Lung (tissue), 12 donors: ENCODE data around the gene CDK11B. TPM values are rescaled to one million over a fixed set of nuclear protein-coding genes. Genes with fewer than 3 reads are reported as not detected.

ENCODE experiments used
- ATAC-seq: fragments of 200-7000 bp; cut with Tn5 transposase; one replicate; pipeline ENCODE4 v1.9.1; 2020; ENCODE audit warnings: moderate number of reproducible peaks; ENCODE audit not compliant: insufficient read depth, low FRiP score
- DNase-seq, 3 donors: peaks; one replicate each; pipeline ENCODE4 v3.0.0-alpha.2; 2013 to 2017
- H3K27ac ChIP-seq, 2 donors: one replicate each; pipeline ENCODE4 v1.5.1; 2013; ENCODE audit warnings: mild to moderate bottlenecking in 2 of 2, moderate library complexity in 2 of 2, control low read depth in 1 of 2, inconsistent platforms in 1 of 2, low read depth in 1 of 2, low read length in 1 of 2
- H3K27me3 ChIP-seq, 3 donors: one replicate each; pipeline ENCODE4 v1.5.1; 2013; ENCODE audit warnings: low read length in 2 of 3; ENCODE audit not compliant: control insufficient read depth in 3 of 3, insufficient read depth in 3 of 3
- H3K36me3 ChIP-seq, 4 donors: one replicate each; pipeline ENCODE4 v1.5.1; 2013; ENCODE audit warnings: low read length in 4 of 4, mild to moderate bottlenecking in 1 of 4, moderate library complexity in 1 of 4; ENCODE audit not compliant: control insufficient read depth in 4 of 4, insufficient read depth in 4 of 4
- H3K4me1 ChIP-seq, 5 donors: one replicate each; pipeline ENCODE4 v1.5.1; 2013; ENCODE audit warnings: low read length in 5 of 5, mild to moderate bottlenecking in 2 of 5, moderate library complexity in 1 of 5; ENCODE audit not compliant: control insufficient read depth in 5 of 5, insufficient read depth in 5 of 5
- H3K4me3 ChIP-seq: one replicate; pipeline ENCODE4 v1.5.1; 2013; ENCODE audit warnings: mild to moderate bottlenecking, control low read depth, moderate library complexity
- H3K9ac ChIP-seq, 2 donors: one replicate each; pipeline ENCODE4 v1.5.1; 2013; ENCODE audit warnings: low read length in 2 of 2, control low read depth in 1 of 2; ENCODE audit not compliant: insufficient read depth in 1 of 2
- H3K9me3 ChIP-seq, 4 donors: one replicate each; pipeline ENCODE4 v1.5.1; 2013; ENCODE audit warnings: low read length in 3 of 4, mild to moderate bottlenecking in 1 of 4, moderate library complexity in 1 of 4; ENCODE audit not compliant: control insufficient read depth in 4 of 4, insufficient read depth in 3 of 4
- WGBS, 2 donors: extraction: QIAGEN DNeasy Blood & Tissue Kit; methylation state at CpG; one replicate each; pipeline ENCODE4 v1.1.7; 2013; 5-methylcytosine and 5-hydroxymethylcytosine counted together
- polyA plus RNA-seq, 2 donors: library from polyadenylated mRNA; stranded (reverse); fragments of 200-250 nt; gene quantifications; one replicate each; pipeline ENCODE4 v1.2.1, GENCODE V29; 2013
- total RNA-seq, 2 donors: library from RNA; depleted of rRNA in 1 of 2; stranded (reverse); fragments of >200 nt in 1 of 2; gene quantifications; one replicate each; pipeline ENCODE4 v1.2.1, GENCODE V29; 2014 to 2021
- TF ChIP-seq, protein P1 (sequence below): IDR thresholded peaks from 2 replicates; pipeline ENCODE4 v1.5.1; 2012; ENCODE audit warnings: mild to moderate bottlenecking; ENCODE audit errors: control extremely low read depth, extremely low read depth
- donor health status: control.
- donor health status: control.
- donor health status: Bipolar disorder and iron deficiency.
- donor health status: healthy.
- donor health status: DM: yes; HTN: yes; CAD: no.

The CDK11B gene
- total and polyA plus RNA-seq, 4 donors = 15.7 to 39.6 (median 24.2) TPM

DNA sequence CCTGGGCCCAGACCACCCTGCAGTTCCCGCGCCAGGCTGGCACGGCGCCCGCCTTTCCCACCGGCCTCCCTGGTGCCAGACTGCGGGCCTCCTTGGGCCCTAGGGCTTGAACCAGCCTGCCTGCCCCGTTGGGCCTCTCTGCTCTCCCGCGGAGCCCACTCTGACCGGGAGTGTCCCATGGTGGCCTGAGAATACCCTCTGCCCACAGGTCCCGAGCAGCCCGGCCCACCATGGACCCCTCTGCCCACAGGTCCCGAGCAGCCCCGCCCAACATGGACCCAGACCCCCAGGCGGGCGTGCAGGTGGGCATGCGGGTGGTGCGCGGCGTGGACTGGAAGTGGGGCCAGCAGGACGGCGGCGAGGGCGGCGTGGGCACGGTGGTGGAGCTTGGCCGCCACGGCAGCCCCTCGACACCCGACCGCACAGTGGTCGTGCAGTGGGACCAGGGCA lies 35.6 kb downstream of the CDK11B start:
- TF ChIP-seq, protein P1, sequence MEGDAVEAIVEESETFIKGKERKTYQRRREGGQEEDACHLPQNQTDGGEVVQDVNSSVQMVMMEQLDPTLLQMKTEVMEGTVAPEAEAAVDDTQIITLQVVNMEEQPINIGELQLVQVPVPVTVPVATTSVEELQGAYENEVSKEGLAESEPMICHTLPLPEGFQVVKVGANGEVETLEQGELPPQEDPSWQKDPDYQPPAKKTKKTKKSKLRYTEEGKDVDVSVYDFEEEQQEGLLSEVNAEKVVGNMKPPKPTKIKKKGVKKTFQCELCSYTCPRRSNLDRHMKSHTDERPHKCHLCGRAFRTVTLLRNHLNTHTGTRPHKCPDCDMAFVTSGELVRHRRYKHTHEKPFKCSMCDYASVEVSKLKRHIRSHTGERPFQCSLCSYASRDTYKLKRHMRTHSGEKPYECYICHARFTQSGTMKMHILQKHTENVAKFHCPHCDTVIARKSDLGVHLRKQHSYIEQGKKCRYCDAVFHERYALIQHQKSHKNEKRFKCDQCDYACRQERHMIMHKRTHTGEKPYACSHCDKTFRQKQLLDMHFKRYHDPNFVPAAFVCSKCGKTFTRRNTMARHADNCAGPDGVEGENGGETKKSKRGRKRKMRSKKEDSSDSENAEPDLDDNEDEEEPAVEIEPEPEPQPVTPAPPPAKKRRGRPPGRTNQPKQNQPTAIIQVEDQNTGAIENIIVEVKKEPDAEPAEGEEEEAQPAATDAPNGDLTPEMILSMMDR = no peak
- ATAC-seq = no peak
- 95 to 96% methylated on average over 33 of the region's 33 CpGs for WGBS, 2 donors
- no peak for DNase-seq
- Histone ChIP-seq H3K36me3 (peaks cover 0 to 22% (median 11%) of the 10 kb centered on the region in 4 donors), H3K27ac (no peak overlapping the region), H3K4me1 (peaks cover 0 to 9% (median 0%) of the 10 kb centered on the region in 5 donors), H3K27me3 (no peaks in the 10 kb centered on the region), H3K4me3 (no peak overlapping the region), H3K9ac (no peak overlapping the region), H3K9me3 (no peaks in the 10 kb centered on the region)

DNA sequence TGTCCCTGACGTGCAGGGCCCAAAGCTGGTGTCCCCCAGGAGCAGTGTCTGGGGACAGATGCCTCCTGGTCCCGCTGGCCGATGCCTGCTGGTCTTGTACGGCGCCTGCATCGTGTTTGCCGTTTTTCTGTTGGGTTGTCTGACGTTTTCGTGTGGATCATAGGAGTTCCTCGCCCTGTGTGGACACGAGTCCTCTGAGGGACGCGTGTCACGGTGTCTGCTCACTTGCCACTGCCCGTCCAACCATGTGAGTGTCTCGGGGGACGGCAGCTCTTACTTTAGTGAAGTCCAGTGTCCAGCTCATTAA lies 36.1 kb downstream of the CDK11B start:
- Histone ChIP-seq H3K27ac (no peak overlapping the region), H3K36me3 (peaks cover 0 to 23% (median 13%) of the 10 kb centered on the region in 4 donors), H3K9ac (no peak overlapping the region), H3K9me3 (no peaks in the 10 kb centered on the region), H3K27me3 (no peaks in the 10 kb centered on the region), H3K4me1 (peaks cover 0 to 9% (median 0%) of the 10 kb centered on the region in 5 donors), H3K4me3 (no peak overlapping the region)
- ATAC-seq (no peak), DNase-seq (no peak)
- TF ChIP-seq, protein P1 = no peak
- WGBS, 2 donors = 93 to 96% methylated on average over 17 of the region's 17 CpGs

DNA sequence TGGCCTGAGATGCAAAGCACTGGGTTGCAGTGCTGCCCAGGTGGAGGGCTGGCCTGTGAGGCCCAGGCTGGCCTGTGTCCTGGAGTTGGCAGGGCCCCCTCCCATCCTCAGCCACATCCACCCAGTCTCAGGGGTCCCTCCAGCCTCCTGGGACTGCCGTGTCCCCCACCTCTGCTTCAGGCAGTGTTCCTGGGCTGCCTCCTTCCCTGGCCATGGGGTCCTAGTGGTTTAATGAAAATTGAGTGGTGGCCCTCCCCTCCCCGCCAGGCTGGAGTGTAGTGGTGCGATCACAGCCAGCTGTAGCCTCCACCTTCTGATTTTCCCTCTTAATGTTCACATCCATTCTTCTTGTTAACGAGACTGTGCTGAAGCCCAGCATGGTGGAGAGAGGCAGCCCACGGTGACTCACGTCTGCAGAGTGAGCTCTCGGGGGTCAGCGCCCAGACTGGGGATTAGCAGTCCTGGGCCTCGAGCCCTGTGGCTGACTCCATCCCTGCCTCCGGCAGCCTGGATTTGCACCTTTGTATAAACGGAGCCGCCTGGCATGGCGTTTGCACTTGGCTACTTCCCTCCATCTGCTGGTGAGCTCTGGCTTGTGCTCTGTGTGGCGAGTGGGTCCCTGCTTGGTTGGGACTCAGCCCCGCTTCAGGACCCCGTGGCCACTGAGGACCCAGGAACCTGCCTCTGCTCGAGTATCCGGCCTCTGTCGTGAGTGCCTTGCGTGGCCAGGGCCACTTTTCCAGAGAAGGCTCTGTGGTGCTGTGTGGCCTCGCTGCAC lies 36.6 kb downstream of the CDK11B start:
- no peak overlapping the region for H3K9ac ChIP-seq
- no peak for DNase-seq
- TF ChIP-seq, protein P1 = no peak

More for the DNA sequence above, 36.6 kb downstream of the CDK11B start:
- Histone ChIP-seq H3K36me3 (peaks cover 0 to 21% (median 14%) of the 10 kb centered on the region in 4 donors), H3K9me3 (no peaks in the 10 kb centered on the region), H3K4me1 (peaks cover 0 to 11% (median 0%) of the 10 kb centered on the region in 5 donors), H3K27ac (no peak overlapping the region), H3K27me3 (no peaks in the 10 kb centered on the region), H3K4me3 (no peak overlapping the region)
- WGBS, 2 donors = 87 to 94% methylated on average over 21 of the region's 21 CpGs
- no peak for ATAC-seq
